Measurements from ENCODE around the gene CDK9.

DNA sequence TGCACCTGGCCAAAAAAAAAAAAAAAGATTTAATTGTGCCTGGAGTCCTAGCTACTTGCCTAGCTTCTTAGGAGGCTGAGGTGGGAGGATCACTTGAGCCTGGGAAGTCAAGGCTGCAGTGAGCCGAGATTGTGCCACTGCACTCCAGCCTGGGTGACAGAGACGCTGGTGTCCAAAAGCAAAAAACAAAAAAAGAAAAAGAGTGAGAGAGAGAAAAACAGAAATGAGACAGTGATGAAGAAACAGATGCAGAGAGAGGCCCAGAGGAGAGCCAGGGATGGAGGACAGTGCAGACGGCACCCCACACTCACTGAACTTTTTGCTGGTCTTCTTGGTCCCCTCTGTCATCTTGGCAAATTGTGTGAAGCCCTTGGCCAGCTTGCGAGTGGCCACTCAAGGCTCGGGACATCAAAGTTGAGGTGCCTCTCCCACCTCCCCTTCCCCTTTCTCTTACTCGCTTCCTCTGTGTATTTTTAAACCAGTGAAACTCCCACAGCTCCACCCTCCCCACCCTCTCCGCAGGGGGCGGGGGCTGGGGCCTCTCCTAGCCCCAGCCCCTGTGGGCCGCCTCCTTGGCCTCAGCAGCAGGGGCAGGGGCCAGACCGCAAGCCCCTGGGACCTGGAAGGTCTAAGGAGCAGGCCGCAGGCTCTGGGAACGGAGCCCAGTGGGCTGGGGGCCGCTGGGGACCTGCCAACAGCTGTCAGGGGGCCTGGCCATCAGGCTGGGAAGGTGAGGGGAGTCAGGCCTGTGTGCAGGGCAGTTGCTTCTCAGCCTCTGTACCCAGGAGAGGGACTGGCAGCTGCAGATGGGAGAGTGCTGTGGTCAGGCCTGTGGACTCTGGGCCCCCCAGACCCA, 7.3 kb upstream of the CDK9 start, which contains the start of gene SH2D3C:
- TF ChIP-seq, protein P1, sequence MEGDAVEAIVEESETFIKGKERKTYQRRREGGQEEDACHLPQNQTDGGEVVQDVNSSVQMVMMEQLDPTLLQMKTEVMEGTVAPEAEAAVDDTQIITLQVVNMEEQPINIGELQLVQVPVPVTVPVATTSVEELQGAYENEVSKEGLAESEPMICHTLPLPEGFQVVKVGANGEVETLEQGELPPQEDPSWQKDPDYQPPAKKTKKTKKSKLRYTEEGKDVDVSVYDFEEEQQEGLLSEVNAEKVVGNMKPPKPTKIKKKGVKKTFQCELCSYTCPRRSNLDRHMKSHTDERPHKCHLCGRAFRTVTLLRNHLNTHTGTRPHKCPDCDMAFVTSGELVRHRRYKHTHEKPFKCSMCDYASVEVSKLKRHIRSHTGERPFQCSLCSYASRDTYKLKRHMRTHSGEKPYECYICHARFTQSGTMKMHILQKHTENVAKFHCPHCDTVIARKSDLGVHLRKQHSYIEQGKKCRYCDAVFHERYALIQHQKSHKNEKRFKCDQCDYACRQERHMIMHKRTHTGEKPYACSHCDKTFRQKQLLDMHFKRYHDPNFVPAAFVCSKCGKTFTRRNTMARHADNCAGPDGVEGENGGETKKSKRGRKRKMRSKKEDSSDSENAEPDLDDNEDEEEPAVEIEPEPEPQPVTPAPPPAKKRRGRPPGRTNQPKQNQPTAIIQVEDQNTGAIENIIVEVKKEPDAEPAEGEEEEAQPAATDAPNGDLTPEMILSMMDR (optimal IDR thresholded peaks at IDR 0.05 in 1 of 3, IDR thresholded peaks at IDR 0.05 in 1 of 3, conservative IDR thresholded peaks at IDR 0.05 in 1 of 3; ENCODE audit: extremely low read depth in 1 of 3, insufficient read depth in 2 of 3, low read length in 3 of 3), result no peak
- no peak for TF ChIP-seq EZH2 (IDR thresholded peaks at IDR 0.05; ENCODE audit: low read length)
